ENCODE measurements around the gene TACR1.

The TACR1 gene

DNA sequence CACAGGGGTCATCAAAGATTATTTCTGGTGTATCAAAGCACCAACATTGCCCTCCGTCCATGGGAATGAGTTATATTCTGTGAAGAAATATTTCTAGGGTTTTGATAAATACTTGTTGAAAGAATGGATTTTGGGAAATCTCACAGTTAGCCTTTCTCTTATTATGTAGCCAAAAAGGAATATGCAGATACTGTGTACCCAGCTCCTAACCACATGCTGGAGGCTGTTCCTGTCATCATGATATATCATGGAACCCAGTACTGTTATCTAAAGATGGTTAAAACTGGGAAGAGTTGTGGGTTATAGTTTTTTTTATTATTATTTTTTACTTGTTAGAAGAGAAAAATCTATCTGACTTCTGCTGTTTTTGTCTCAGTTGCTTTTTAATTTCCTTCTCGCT is 158.1 kb downstream of the TACR1 start:
- TF ChIP-seq, protein P1, sequence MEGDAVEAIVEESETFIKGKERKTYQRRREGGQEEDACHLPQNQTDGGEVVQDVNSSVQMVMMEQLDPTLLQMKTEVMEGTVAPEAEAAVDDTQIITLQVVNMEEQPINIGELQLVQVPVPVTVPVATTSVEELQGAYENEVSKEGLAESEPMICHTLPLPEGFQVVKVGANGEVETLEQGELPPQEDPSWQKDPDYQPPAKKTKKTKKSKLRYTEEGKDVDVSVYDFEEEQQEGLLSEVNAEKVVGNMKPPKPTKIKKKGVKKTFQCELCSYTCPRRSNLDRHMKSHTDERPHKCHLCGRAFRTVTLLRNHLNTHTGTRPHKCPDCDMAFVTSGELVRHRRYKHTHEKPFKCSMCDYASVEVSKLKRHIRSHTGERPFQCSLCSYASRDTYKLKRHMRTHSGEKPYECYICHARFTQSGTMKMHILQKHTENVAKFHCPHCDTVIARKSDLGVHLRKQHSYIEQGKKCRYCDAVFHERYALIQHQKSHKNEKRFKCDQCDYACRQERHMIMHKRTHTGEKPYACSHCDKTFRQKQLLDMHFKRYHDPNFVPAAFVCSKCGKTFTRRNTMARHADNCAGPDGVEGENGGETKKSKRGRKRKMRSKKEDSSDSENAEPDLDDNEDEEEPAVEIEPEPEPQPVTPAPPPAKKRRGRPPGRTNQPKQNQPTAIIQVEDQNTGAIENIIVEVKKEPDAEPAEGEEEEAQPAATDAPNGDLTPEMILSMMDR (IDR thresholded peaks at IDR 0.05; ENCODE audit: control insufficient read depth, insufficient read depth, low read depth, low read length, missing control alignments), result no peak

DNA sequence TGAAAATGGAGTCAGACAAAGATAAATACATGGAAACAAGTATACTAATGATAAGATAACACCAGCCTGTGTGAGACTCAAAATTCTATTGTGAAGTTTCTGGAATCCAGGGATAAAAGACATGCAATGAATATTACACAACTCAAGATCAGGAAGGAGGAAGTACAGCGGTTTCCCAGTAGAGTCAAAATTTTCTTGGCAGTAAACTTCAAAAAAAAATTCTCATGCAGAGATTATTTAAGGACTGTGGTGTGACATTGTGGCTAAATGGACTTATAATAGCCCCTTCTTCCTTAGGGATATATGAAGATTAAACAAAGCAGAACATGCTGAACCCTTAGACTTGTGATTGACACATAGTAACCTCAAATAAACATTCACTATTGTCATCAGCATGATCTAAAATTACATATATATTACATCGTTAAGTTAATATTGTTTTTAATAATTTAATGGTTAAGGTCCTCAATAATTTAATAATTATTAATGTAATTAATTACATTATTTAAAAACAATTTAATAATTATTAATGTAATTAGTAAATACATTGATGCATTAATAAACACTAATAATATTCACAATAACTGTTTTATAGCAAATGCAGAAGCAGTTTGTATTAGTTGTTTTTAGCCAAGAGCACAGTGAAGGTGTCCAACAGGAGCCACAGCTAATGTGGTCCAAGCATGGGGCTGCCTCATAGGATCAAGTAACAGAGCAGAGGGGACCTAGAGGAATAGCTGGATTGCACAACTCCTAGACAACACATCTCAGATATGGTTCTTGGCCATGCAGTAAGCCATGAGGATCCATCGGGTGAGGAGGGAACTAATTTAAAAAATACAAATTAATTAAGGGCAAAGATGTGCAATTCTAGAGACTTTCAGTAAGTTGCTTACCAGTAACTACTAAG is 163.6 kb downstream of the TACR1 start:
- no peak for DNase-seq (ENCODE audit: low read depth)
- TF ChIP-seq, protein P1 (IDR thresholded peaks at IDR 0.05; ENCODE audit: control insufficient read depth, insufficient read depth, low read depth, low read length, missing control alignments), result no peak
- no peak overlapping the region for H3K4me3 ChIP-seq (ENCODE audit: control insufficient read depth, low read depth, low read length)

More for the DNA sequence above, 158.1 kb downstream of the TACR1 start:
- no peak overlapping the region for H3K4me3 ChIP-seq (ENCODE audit: control insufficient read depth, low read depth, low read length)
- no peak for DNase-seq (ENCODE audit: low read depth)

DNA sequence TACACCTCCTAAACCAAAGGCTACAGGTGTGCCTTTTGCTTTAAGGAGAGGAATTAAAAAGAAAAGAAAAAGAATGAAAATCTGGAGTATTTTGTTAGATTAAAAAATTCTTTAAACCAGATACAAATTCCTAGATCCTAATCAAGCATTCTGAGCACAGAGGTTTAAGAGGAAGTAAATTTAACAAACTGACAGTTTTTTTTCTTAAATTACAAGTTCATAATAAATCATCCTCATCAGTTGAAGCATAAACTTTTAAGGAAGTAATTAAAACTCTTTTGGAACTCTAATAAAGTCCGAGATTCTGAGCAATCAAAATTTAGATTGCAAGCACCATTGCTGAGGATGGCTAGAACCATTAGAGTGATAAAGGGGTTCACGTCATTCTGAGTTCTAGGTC is 165.8 kb downstream of the TACR1 start:
- no peak overlapping the region for H3K4me3 ChIP-seq (ENCODE audit: control insufficient read depth, low read depth, low read length)
- DNase-seq (ENCODE audit: low read depth), result no peak
- TF ChIP-seq, protein P1 (IDR thresholded peaks at IDR 0.05; ENCODE audit: control insufficient read depth, insufficient read depth, low read depth, low read length, missing control alignments), result no peak

DNA sequence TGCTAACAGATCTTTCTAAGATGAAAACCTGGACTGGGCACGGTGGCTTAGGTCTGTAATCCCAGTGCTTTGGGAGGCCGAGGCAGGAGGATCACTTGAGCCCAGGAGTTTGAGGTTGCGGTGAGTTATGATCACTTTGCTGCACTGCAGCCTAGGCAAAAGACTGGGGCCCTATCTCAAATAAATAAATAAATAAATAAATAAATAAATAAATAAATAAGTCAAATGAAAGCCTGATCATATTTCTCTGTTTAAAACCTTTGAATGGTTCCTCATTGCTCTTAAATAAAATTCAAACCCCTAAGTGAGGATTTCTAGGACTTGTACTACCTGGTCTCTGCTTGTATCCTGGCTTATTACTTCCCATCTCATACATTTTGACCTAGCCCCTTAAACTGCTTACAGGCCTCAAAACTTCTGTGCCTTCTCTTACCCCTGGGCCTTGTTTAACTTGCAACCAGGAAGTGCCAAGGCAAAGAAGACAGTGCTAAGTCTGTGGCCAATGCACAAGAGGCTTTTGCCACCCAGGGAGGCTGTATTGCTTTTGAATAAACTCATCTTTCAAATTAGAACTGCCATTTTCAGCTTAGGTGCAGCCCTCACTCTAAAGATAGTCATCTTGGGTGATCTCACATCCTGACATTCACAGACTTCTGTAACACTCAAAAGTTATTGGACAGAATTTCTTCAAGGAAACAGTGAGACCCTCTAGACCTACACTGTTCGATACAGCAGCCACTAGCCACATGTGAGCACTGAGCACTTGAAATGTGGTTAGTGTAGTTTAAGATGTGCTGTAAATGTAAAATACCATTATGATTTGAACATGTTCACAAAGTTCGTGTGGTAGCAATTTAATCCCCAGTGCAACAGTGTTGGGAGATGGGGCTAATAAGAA is 167.2 kb downstream of the TACR1 start:
- H3K4me3 ChIP-seq (ENCODE audit: control insufficient read depth, low read depth, low read length), result no peak overlapping the region
- DNase-seq (ENCODE audit: low read depth), result no peak
- TF ChIP-seq, protein P1 (IDR thresholded peaks at IDR 0.05; ENCODE audit: control insufficient read depth, insufficient read depth, low read depth, low read length, missing control alignments), result no peak

DNA sequence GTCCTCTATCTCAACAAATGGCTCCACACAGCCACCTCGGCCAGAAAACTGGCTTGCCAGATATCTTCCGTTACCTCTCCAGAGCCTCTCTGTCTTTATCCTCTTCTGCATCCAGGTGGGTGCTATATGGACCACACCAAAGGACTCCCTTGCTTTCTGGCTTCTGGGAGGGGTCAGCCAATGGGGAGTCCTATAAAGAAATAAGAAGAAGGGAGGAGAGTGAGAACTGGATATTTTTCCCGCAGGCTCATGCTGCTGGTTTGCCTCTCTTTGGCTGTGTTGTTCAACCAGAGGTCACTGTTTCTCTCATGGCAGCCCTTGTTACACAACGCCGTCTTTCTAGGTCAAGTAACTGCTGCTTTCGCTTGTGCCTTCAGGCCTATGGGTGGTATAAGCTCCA is 168.1 kb downstream of the TACR1 start:
- TF ChIP-seq, protein P1 (IDR thresholded peaks at IDR 0.05; ENCODE audit: control insufficient read depth, insufficient read depth, low read depth, low read length, missing control alignments), result no peak
- DNase-seq (ENCODE audit: low read depth), result no peak
- H3K4me3 ChIP-seq (ENCODE audit: control insufficient read depth, low read depth, low read length), result no peak overlapping the region

DNA sequence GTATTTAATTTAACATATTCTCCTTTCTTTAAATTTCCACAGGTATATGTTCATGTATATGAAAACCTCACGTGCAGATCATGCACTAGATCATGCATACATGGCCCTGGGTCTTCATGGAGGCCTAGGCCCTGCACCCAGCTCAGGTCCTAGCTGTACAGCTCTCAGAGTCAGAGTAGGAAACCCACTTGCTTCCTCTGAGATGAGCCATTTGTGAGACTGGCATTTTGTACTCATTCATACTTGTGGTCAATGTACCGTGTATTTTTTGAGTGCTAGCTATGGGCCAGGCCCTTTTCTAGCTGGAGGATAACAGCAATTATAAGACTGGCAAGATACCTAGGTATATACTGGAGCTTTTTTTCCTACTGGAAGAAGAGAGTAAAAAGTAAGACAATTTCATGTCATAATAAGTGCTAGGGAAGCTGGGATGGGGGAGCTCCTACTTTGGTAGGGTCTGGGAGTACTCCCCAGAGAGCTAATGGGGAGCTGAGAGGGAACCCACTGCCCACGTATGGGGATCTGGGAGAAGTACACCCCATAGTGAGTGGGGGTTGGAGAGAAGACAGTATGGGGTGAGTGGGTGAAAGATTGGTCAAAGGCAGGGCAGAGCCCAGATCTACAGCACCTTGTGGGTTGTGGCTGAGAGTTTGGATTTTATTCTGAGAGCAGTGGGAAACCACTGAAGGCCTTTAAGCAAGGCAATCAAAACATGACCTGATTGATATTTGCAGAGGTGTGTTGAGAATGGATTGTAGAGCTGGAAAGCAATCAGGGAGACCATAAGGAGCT is 168.9 kb downstream of the TACR1 start:
- H3K4me3 ChIP-seq (ENCODE audit: control insufficient read depth, low read depth, low read length), result no peak overlapping the region
- TF ChIP-seq, protein P1 (IDR thresholded peaks at IDR 0.05; ENCODE audit: control insufficient read depth, insufficient read depth, low read depth, low read length, missing control alignments), result no peak
- no peak for DNase-seq (ENCODE audit: low read depth)

Data from AG09309 (cell line).